Thyroid gland (tissue), 4 donors: ENCODE measurements around the gene FUNDC1. TPM values are rescaled to one million over a fixed set of nuclear protein-coding genes. Genes with fewer than 3 reads are reported as not detected.

Experiments used
- DNase-seq, 2 donors: peaks; one replicate each; pipeline ENCODE4 v3.0.0-alpha.2; 2019
- H3K27ac ChIP-seq, 3 donors: fragments of 200-600 bp; sonication (generic); 1 replicate in 2 of 3; 2 replicates in 1 of 3; pipeline ENCODE4 v1.5.1; 2016 to 2019; ENCODE audit warnings: mild to moderate bottlenecking in 1 of 3, moderate library complexity in 1 of 3
- H3K27me3 ChIP-seq: fragments of 200-600 bp; sonication (generic); one replicate; pipeline ENCODE4 v1.5.1; 2019
- H3K36me3 ChIP-seq, 2 donors: fragments of 200-600 bp; sonication (generic); one replicate each; pipeline ENCODE4 v1.5.1; 2016 to 2019
- H3K4me1 ChIP-seq, 2 donors: fragments of 200-600 bp; sonication (generic); one replicate each; pipeline ENCODE4 v1.5.1; 2017 to 2019
- H3K4me3 ChIP-seq, 3 donors: fragments of 200-600 bp; sonication (generic); replicated peaks in 1 of 3; 1 replicate in 2 of 3; 2 replicates in 1 of 3; pipeline ENCODE4 v1.5.1; 2016; ENCODE audit warnings: mild to moderate bottlenecking in 1 of 3
- H3K9me3 ChIP-seq: fragments of 200-600 bp; sonication (generic); one replicate; pipeline ENCODE4 v1.5.1; 2017
- POLR2A ChIP-seq, 2 donors: fragments of 450-650 bp; IDR thresholded peaks; one replicate each; pipeline ENCODE4 v1.6.1; 2017; ENCODE audit warnings: antibody characterized with exemption in 2 of 2, mild to moderate bottlenecking in 2 of 2, moderate library complexity in 1 of 2
- WGBS, 2 donors: methylation state at CpG; one replicate each; pipeline ENCODE4 v1.1.5; 2017; 5-methylcytosine and 5-hydroxymethylcytosine counted together
- intact Hi-C: fragments of 100-400 bp; cut with DNase I; formaldehyde crosslinking; loops from one replicate; pipeline ENCODE4 v1.15.1; 2023
- total RNA-seq, 4 donors: library from RNA; depleted of rRNA; stranded (reverse); fragments of >200 nt; gene quantifications; one replicate each; pipeline ENCODE4 v1.2.3, GENCODE V29; 2016
- TF ChIP-seq, protein P1 (sequence below), 6 experiments: fragments of 200-600 bp in 3 of 6; fragments of 450-650 bp in 3 of 6; sonication (generic) in 3 of 6; IDR thresholded peaks; one replicate each; pipeline ENCODE4 v1.5.1; 2016 to 2019; ENCODE audit warnings: antibody characterized with exemption in 6 of 6, mild to moderate bottlenecking in 2 of 6, inconsistent platforms in 1 of 6, moderate library complexity in 1 of 6

FUNDC1 gene
- total RNA-seq, 4 donors from 2014 or later, result 10.4 to 15.6 (median 12.6) TPM

DNA sequence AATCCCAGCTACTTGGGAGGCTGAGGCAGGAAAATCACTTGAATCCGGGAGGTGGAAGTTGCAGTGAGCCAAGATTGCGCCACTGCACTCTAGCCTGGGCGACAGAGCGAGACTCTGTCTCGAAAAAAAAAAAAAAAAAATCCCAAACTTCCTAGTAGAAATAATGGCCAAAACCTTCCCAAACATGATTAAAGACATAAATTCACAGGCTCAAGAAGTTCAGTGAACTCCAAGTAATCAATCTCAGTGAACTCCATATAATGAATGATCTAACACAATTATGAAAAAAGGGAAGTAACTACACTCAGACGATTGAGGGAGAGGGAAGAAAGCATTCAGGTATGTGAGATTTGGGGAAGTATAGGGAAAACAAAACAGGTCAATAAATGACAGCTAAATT, 6.5 kb downstream of the FUNDC1 start:
- 85 to 91% methylated on average over 6 of the region's 6 CpGs for WGBS, 2 donors
- TF ChIP-seq, protein P1, sequence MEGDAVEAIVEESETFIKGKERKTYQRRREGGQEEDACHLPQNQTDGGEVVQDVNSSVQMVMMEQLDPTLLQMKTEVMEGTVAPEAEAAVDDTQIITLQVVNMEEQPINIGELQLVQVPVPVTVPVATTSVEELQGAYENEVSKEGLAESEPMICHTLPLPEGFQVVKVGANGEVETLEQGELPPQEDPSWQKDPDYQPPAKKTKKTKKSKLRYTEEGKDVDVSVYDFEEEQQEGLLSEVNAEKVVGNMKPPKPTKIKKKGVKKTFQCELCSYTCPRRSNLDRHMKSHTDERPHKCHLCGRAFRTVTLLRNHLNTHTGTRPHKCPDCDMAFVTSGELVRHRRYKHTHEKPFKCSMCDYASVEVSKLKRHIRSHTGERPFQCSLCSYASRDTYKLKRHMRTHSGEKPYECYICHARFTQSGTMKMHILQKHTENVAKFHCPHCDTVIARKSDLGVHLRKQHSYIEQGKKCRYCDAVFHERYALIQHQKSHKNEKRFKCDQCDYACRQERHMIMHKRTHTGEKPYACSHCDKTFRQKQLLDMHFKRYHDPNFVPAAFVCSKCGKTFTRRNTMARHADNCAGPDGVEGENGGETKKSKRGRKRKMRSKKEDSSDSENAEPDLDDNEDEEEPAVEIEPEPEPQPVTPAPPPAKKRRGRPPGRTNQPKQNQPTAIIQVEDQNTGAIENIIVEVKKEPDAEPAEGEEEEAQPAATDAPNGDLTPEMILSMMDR (IDR thresholded peaks at IDR 0.05), result no peak
- no peak for TF ChIP-seq POLR2A (IDR thresholded peaks at IDR 0.05)

DNA sequence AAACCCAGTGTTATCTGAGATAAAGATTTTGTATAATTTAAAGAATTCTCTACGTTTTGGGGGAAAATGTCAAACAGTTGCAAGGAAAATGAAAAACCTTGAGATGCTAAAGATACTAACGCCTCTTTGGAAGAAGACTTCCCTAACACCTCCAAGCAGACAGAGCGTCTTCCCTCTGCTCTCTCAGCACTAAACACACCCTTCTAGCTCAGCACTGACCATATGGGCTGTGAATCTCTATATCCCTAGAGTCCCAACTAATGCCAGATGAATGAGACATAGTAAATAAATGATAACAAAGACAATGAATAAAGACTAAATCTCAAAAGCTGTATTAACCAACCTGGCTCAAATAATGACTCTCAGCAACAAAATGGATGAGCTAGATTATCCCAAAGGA, 13.3 kb downstream of the FUNDC1 start:
- H3K4me3 ChIP-seq, result no peak overlapping the region
- TF ChIP-seq, protein P1 (IDR thresholded peaks at IDR 0.05), result no peak
- no peak for TF ChIP-seq POLR2A (IDR thresholded peaks at IDR 0.05)
- H3K36me3 ChIP-seq, result no peaks in the 10 kb centered on the region
- 89 to 91% methylated on average over 3 of the region's 3 CpGs for WGBS, 2 donors
- H3K27ac ChIP-seq, result no peak overlapping the region
- no peaks in the 10 kb centered on the region for H3K9me3 ChIP-seq
- no peak for DNase-seq
- intact Hi-C loops, result no loop called here
- H3K4me1 ChIP-seq, result no peaks in the 10 kb centered on the region
- H3K27me3 ChIP-seq, result no peaks in the 10 kb centered on the region

More for the DNA sequence above, 6.5 kb downstream of the FUNDC1 start:
- no peak overlapping the region for H3K4me3 ChIP-seq
- H3K27me3 ChIP-seq, result no peaks in the 10 kb centered on the region
- H3K9me3 ChIP-seq, result no peaks in the 10 kb centered on the region
- no peaks in the 10 kb centered on the region for H3K4me1 ChIP-seq
- H3K27ac ChIP-seq, result no peak overlapping the region
- no peaks in the 10 kb centered on the region for H3K36me3 ChIP-seq
- intact Hi-C loops, result no loop called here
- DNase-seq, result no peak

DNA sequence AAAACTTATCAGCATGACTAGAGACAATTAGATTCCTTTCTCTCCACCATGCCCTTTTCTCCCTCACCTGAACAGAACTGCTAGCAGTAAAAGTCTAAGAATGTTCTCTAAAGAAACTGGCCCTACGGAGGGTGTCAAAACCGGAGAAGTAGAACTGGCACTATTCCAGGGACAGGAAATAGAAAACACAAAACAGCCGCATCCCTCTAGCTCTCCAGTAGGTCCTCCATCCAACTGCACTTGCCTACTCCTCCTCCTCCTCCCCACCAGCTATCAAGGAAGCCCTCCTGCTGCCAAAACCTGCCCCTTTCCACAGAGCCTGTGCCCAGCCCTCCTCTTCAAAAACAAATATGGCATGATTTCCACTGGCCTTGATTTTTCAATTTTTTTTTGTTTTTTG, 28.4 kb downstream of the FUNDC1 start:
- Histone ChIP-seq H3K9me3 (no peaks in the 10 kb centered on the region), H3K4me3 (no peak overlapping the region), H3K36me3 (no peaks in the 10 kb centered on the region), H3K27ac (no peak overlapping the region), H3K27me3 (no peaks in the 10 kb centered on the region), H3K4me1 (no peaks in the 10 kb centered on the region)
- TF ChIP-seq, protein P1 (IDR thresholded peaks at IDR 0.05), result no peak
- no peak for TF ChIP-seq POLR2A (IDR thresholded peaks at IDR 0.05)
- intact Hi-C loops, result no loop called here
- WGBS, 2 donors, result 17 to 30% methylated on average over 2 to 3 of the region's 3 CpGs
- DNase-seq, result no peak

DNA sequence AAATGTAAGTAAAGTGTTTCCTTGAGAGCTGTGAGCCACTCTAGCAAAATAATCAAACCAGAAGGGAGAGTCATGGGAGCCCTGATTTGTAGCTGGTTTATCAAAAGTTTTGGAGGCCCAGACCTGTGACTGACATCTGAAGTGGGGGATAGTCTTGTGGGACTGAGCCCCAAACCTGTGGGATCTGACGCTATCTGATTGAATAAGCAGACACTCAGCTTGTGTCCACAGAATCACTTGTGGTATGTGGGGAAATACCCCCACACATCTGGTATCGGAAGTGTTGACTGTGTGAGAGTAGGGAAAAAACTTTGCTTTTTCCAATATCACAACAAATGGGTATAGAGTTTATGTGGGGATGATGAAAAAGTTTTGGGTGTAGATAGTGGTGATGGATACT, 35.4 kb downstream of the FUNDC1 start:
- 80 to 93% methylated on average over 2 of the region's 2 CpGs for WGBS, 2 donors
- TF ChIP-seq POLR2A (IDR thresholded peaks at IDR 0.05), result no peak
- TF ChIP-seq, protein P1 (IDR thresholded peaks at IDR 0.05), result no peak
- H3K27me3 ChIP-seq, result no peaks in the 10 kb centered on the region
- DNase-seq, result no peak
- H3K9me3 ChIP-seq, result no peaks in the 10 kb centered on the region
- H3K4me3 ChIP-seq, result no peak overlapping the region
- no peaks in the 10 kb centered on the region for H3K36me3 ChIP-seq
- H3K27ac ChIP-seq, result no peak overlapping the region
- H3K4me1 ChIP-seq, result no peaks in the 10 kb centered on the region
- intact Hi-C loops, result no loop called here

DNA sequence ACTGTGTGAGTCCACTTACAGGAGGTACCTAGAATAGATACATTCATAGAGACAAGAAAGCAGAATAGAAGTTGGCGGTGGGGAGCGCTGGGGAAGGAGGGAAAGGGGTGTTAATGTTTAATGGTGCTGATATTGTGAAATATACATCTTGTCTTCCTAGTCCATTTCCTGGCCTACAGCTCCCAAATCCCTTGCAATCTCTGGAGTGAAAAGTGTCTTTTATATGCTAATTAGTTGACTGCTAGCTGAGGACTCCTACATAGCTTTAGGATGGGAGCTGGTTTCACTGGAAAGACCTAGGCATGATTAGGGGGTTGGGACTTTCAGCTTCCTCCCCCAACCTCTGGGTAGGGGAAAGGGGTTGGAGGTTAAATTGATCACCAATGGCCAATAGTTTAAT, 36.0 kb downstream of the FUNDC1 start:
- H3K4me1 ChIP-seq, result no peaks in the 10 kb centered on the region
- no peak for DNase-seq
- H3K9me3 ChIP-seq, result no peaks in the 10 kb centered on the region
- no peaks in the 10 kb centered on the region for H3K27me3 ChIP-seq
- intact Hi-C loops, result no loop called here
- WGBS, 2 donors, result 93 to 98% methylated on average over 2 of the region's 2 CpGs
- no peaks in the 10 kb centered on the region for H3K36me3 ChIP-seq
- TF ChIP-seq POLR2A (IDR thresholded peaks at IDR 0.05), result no peak
- TF ChIP-seq, protein P1 (IDR thresholded peaks at IDR 0.05), result no peak
- no peak overlapping the region for H3K27ac ChIP-seq
- no peak overlapping the region for H3K4me3 ChIP-seq
